NCI-H460 (cell line): ENCODE measurements around the gene MAP3K5. TPM values are rescaled to one million over a fixed set of nuclear protein-coding genes. Genes with fewer than 3 reads are reported as not detected.
"Not testable (repeated sequence)": the region's sequence is repeated elsewhere in the genome, so short reads cannot be mapped to it uniquely, and the experiment has no call there.

Experiments
- DNase-seq: peaks from one replicate; pipeline ENCODE4 v3.0.0-alpha.2; 2016; ENCODE audit warnings: low read depth; ENCODE audit errors: extremely low read depth
- total RNA-seq: library from RNA; depleted of rRNA; stranded (reverse); fragments of >200 nt; shearing (Covaris generic); gene quantifications from 2 replicates; pipeline ENCODE4 v1.2.3, GENCODE V29; 2014

The MAP3K5 gene
- total RNA-seq, 1 experiment from 2014 or later, result 6.8 TPM

DNA sequence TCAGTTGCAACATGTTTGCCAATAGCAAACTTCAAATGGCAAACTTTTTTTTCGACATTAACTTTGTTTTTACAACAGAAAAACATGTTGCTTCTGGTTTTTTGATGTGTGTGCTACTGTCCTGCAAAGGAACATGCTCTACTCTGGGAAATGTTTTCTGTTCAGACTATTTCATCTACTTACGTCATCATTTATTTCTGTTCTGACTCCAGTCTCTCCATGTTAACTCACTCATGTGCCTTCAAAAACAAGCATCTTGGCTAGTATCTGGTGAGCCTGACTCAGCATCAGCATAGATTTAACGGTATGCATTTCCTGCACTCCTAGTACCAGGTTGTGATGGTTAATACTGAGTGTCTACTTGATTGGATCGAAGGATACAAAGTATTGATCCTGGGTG, 206.0 kb downstream of the MAP3K5 start:
- DNase-seq, result peak; percentile 44

DNA sequence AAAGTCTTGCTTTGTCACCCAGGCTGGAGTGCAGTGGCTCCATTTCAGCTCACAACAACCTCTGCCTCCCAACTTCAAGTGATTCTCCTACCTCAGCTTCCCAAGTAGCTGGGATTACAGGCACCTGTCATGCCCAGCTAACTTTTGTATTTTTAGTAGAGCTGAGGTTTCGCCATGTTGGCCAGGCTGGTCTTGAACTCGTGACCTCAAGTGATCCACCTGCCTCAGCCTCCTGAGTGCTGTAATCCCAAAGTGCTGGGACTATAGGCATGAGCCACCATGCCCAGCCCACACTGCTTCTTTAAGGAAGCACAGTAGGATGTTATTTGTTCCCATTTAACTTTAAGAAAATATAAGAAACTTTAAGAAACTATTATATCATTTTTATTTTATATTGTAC, 206.8 kb downstream of the MAP3K5 start:
- not testable (repeated sequence) for DNase-seq

DNA sequence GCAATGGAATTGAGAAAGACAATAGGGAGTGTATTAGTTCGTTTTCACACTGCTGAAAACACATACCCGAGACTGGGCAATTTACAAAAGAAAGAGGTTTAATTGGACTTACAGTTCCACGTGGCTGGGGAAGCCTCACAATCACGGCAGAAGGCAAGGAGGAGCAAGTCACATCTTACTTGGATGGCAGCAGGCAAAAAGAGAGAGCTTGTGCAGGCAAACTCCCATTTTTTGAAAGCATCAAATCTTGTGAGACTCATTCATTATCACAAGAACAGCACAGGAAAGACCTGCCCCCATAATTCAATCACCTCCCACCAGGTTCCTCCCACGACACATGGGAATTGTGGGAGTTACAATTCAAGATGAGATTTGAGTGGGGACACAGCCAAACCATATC, 208.0 kb downstream of the MAP3K5 start:
- DNase-seq, result not testable (repeated sequence)

DNA sequence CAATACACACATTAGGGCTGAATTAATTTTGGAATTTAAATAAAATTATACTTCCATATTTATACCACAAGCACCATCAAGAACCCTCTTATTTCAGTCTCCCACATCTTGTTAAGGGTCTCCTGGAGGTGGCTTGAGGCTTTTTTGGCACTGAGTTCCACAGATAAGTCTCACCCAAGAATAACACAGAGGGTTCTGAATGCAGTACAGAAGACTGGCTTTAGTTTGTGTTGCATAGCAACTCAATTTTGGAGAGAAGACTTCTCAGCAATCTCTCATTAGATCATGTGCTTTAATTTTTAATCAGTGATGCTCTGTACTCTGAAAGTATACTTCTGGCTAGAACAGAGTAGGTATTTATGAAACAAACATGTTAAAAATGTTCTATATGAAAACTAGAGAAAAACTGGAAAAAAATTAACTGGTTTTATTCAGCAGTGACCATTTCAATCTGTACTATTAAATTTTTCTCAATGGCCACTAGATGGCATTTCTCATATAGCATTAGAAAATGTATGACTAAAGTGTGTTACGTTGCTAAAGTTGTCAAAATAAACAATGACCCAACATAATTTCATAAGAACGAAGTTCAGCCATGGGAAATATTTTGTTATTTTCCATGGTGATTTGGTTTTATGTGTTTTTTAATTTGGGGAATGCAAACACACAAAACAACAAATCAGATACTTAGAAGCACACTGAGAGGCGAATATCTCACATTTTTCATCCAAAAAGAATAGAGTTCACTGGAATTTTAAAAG, 209.4 kb downstream of the MAP3K5 start:
- peak; percentile 71 for DNase-seq

DNA sequence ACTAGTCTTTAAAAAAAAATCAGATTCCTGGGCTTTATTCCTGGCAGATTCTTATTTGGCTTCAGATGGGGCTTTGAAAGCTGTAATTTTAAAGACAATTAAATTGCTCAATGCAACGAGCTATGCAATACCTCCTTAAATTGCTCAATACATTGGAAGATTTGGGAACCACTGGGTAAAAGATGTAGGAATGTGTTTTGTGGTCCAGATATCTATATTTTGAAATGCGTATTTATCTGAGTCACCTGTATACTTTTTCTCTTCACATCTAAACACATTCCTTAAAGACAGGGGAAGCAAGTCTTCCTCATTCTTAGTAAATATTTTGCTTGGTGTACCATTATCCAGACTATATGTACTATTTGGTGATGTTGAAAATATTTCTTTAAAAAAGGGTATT, 212.5 kb downstream of the MAP3K5 start:
- no peak for DNase-seq

DNA sequence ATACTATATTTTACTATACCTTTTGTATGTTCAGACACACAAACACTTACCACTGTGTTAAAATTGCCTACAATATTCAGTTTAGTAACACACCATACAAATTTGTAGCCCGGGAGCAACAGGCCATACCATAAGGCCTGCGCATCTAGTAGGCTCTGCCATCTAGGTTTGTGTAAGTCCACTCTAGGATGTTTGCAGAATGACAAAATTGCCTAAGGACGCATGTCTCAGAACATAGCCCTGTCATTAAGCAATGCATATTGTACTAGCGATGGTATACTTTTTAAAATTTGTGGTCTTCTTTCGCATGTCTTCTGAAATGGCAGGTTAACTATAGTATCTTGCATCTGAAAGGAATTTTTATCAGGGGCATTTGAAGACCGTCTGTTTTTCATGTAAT, 215.5 kb downstream of the MAP3K5 start:
- no peak for DNase-seq

DNA sequence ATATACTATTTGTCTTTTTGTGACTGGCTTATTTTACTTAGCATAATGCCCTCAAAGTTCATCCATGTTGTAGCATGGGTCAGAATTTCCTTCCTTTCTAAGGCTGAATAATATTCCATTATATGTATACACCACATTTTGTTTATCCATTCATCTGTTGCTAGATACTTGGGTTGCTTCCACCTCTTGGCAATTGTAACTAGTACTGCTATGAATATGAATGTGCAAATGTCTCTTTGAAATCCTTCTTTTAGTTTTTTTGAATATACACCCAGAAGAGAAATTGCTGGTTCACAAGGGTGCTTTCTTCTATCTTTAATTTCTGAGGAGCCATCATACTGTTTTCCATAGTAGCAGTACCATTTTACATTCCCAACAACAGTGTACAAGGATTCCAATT, 220.8 kb downstream of the MAP3K5 start:
- DNase-seq, result no peak

DNA sequence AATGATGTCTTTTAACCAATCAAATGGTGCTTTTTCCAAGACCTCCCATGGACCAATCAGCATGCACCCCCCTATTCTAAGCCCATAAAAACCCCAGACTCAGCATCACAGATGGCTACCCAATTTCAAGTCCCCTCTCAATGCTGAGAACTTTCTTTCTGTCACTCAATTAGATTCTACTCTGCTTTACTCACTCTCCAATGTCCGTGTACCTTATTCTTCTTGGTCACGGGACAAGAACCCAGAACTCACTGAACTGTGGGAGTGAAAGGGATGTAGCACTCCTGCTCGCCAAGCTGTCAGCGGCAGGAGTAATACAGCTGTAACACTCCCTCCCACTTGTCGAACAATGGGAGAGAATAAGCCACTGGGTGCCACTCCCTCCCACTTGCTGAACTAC, 221.2 kb downstream of the MAP3K5 start:
- no peak for DNase-seq

DNA sequence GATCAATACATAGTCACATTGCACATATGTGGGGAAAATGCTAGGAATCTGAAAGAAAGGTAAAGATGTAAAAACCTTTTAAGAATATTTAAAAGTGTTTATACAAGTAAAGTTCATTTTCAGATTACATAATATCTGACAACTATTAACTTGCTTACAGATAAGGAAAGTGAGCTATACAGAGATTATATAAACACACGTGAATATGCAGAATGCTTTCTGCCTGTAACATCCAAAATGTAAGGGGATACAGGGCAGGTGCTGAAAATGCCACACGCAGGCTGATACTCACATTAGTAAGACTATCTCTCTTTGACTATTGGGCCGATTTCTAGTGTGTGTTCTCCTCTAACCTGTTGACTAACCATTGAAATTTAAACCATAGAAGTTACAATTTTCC, 224.1 kb downstream of the MAP3K5 start:
- no peak for DNase-seq

DNA sequence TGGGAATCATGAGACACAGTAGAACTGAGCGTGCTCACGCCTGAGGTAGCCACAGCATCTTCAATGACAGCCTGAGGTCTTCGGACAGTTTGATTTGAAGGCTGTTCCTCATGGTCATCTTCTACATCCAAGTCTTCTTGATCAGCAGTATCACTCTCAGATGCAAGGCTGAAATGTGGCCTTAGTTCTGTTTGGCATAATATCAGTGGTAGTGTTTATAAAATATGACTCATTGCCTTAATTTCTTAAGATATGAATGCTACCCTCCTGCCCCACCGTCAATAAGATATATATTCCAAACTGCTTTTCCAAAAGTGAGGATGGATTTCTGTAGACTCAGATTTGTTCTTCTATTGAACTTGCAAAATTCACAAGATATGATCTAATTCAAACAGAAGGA, 224.6 kb downstream of the MAP3K5 start:
- no peak for DNase-seq

DNA sequence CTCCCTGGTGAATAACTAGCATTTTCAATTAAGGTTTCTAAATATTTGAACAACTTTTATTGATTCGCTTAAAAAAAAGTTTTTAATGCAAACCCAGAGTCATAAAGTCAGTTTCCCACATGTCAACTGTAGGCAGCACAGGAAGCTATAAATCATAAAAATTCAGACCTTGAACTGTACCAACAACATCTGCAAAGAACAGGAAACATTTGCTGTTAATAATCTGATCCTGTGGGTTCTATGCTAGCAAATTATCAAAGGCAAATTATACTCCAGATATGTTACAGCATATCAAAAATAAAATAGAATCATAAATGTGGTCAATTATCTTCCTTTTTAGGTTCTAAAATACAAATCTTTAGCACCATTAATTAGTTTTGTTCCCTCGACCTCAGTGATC, 225.4 kb downstream of the MAP3K5 start:
- no peak for DNase-seq

DNA sequence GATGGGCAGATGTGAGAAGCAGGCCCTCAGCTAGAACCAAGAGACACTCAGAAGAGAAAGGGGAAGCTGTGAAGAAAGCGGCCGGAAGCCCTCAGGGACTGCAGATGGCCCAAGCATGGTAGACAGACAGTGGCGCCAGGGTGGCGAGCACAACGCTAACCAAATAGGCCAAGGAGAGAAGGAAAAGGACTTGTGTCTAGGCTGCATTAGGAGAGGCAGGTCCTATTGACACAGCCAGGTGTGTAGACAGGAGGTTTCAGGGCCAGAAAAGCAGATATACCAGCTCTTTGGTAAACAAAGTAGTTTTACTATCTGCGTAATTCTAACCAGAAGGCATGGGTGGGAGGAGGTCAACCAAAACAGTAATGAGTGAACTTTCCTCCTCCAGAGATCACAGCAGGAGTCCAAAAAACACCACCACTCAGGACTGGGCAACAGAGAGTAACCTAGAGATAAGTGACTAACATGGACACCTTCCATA, 226.2 kb downstream of the MAP3K5 start:
- DNase-seq, result no peak

DNA sequence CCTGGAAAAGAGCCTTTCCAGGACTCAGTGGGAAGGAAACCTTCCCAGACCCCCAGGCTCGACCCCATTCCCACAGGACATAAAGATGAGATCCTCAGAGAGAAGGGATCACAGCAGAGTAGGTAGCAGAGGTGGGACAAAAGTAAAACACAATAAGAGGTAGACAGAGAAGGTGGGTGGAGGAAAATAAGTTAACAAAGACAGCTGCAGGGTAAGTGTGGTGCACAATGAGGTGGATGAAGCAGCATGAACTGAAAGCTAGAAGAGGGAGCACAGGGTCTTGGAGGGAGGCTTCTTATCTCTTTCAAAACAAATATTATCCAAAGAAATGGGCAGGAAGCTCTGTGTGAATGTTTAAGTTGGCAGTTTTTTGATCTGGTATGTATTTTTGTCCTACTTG, 228.1 kb downstream of the MAP3K5 start:
- DNase-seq, result no peak

DNA sequence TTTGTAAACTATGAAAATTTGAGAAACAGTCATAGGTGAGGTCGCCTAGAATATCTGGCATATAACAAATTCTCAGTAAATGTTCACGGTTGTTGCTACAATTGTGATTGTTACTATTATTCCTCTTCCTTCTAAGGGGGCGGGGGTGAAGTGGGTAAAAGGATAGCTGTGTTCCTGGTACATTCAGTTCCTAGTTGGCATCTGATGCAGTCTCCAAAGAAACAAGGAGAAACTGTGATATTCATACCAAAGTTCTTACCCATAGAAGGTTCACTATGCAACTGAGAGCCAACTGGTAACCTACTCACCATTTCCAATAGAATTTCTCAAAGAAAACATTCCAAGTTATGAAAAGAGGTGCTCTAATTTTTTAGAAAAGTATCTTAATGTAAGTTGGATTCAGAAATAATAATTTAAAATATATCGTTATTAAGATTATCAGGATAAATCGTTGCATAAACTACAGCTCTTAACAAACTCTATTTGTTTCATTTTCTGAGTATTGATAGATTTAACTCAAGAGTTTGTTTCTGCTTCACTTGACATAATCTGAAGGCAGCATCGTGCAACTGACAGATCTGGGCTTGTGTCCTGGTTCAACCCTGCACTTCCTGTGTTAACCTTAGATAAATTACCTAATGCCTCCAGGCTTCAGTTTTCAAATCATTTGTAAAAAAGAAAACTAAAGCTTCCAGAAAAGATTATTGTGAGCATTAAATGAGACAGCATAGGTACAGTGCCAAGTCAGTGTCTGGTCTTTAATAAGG, 228.7 kb downstream of the MAP3K5 start:
- no peak for DNase-seq

DNA sequence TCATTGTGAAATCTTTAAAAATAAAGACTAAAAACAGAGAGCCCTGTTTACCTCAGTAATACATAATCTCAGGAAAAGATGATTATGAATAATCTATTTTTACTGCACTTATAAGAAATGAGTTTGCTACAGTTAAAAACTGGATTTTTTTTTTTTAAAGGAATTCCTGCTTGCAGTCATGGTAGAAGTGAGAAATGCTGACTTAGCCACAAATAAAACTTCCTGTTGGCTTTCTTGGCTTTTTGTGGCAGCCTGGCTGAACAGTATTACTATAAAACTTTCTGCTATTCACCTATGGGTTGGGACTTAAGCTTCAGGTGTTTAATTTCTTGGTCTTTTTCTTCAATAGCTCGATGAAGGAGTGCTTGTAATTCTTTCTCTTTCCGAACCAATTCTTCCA, 230.1 kb downstream of the MAP3K5 start:
- no peak for DNase-seq

DNA sequence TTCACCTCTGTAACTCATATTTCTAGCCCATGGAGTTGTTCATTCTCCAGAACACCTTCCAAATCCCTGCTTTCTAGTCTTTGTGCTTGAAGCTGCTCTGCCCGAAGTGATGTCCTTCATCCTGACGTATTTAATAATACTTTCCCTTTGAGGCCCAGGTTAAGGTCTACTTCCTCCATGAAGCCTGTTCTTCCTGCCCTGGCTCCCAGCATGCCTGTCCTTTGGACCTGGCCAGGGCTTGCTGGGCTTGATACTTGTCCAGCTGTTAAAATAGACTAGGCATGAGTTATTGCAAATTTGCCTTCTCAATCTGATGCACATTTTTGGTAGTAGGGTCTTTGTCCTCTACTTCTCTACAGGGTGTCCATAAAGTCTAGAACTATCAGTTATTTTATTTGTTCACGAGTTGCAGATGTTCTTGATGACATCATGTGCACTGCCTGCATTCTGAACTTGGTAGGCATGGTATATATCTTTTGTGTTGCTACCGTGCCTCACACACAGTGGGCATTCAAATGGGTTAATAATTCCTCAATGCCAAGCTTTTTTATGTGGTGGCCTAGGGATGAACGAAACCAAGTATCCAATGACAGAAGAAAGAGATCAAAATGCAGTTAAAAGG, 239.0 kb downstream of the MAP3K5 start:
- DNase-seq, result no peak

DNA sequence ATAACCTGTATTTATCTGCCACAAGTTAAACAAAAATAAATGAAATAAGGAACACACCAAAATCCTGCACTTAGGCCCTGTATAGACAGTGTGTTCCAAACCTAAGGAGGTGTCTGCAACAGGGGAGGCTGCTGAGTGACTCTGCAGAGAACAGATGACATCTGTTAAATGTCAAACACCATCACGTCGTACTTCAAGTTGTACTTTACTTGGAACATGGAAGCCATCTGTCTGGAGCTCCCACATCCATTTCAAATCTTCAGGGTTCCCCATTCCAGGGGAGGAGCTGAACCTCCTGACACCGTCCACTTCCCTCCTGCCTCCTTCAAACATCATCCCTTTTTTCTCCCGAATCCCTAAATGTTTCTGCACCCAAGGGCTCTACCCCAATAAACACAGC, 240.2 kb downstream of the MAP3K5 start:
- DNase-seq, result no peak

DNA sequence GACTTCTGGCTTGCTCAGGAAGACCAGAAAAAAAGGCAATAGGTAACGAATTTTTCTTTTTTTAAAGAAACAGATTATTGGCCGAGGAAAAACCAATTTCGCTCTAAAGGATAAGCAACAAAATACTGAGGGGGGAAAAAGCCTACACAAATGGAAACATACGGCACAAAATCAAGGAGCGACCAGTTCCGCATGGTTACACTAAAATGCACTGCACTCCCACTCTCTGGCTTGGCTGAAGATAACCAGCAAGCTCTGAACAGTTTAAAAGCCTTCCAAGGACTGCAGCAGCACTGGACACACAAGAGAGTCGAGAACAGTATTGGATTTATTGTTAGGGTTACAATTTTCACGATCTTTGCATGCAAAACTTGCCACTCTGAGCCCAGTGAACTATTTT, 241.2 kb downstream of the MAP3K5 start:
- no peak for DNase-seq

DNA sequence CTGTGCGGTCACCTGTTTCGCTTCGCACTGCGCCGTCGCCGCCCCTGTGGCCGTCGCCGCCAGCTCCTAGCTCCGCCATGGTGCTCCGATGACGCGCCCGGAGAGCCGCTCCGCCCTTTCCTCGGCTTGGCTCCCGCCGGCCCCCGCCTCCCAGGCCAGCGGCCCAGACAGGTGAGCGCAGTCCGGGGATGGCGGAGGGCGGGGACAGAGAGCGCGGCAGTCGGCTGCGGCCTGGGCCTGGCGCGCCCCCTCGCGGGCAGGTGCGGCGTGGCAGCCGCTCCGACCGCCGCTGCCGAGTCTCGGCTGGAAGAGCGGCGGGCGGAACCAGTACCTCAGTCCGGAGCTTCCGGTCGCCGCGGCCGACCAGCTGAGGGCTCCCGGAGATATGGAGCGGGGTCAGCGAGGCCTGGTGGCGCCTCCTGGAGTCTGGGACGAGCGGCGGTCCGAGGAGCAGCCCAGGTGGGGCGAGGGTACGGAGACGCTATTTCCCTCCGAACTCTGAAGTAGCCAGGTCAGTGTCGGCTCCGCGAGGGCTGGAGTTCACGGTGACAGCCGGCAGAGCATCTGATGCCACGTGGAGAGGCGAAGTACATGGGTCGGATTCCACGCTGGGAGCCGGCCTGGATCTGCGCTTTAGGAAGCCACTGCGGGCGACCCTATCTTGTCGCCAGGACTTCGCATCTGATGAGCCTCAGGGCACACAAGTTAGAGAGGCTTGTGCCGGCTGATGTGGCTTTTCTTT, 241.8 kb downstream of the MAP3K5 start, which contains the start of gene MAP7:
Gene MAP7, minus strand, starts transcription at position 93 of the 742 bp plus-strand sequence. Its CDS starts 14 bp downstream, at position 79.
- peak; percentile 56 for DNase-seq

DNA sequence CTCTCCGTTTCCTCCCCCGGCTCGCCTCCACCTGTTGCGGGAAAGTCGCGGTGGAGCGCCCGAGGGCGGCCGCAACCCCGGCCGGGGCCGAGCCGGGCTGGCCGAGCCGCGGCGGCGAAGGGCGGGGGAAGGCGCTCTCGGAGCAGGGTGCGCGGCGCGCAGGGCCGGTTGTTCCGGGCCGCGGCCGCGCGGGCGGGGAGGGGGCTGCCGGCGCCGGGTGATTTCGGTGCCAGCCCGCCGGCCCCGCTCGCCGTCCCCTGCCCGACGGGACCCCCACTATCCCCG, 242.3 kb downstream of the MAP3K5 start:
- DNase-seq, result no peak
